Motor neuron (in vitro differentiated cells): ENCODE data around the gene MYO1B. TPM values are rescaled to one million over a fixed set of nuclear protein-coding genes. Genes with fewer than 3 reads are reported as not detected.

Source experiments
- ATAC-seq, 8 experiments: fragments of 200-7000 bp; cut with Tn5 transposase; replicated peaks in 6 of 8; 2 replicates each; pipeline ENCODE4 v1.8.0; 2021; ENCODE audit warnings: mild to moderate bottlenecking in 8 of 8, moderate library complexity in 8 of 8
- H3K27ac ChIP-seq, 2 donors: fragments of 250-450 bp; sonication (Bioruptor Pico); 2 replicates each; pipeline ENCODE4 v1.9.0; 2021; ENCODE audit warnings: antibody characterized with exemption in 2 of 2, mild to moderate bottlenecking in 2 of 2, moderate library complexity in 1 of 2
- H3K4me1 ChIP-seq, 2 donors: fragments of 250-450 bp; sonication (Bioruptor Pico); replicated peaks in 1 of 2; 2 replicates each; pipeline ENCODE4 v1.6.1; 2021; ENCODE audit warnings: antibody characterized with exemption in 2 of 2, mild to moderate bottlenecking in 2 of 2, moderate library complexity in 1 of 2
- H3K4me3 ChIP-seq, 5 donors: fragments of 250-450 bp; sonication (Bioruptor Pico); 2 replicates each; pipeline ENCODE4 v1.9.0; 2021; ENCODE audit warnings: antibody characterized with exemption in 5 of 5, mild to moderate bottlenecking in 5 of 5, moderate library complexity in 4 of 5
- WGBS, 10 experiments: fragments of 450-650 bp; shearing (Covaris generic); methylation state at CpG; one replicate each; pipeline ENCODE4 v1.0.0; 2022; 5-methylcytosine and 5-hydroxymethylcytosine counted together
- in situ Hi-C, 9 experiments: fragments of 400-800 bp; cut with MboI; loops; one replicate each; pipeline ENCODE4 v1.15.0; 2021; ENCODE audit warnings: low sequenced_read_pairs in 9 of 9, low pct_unique_long_range_greater_than_20kb in 2 of 9; ENCODE audit not compliant: unreplicated experiment in 9 of 9
- total RNA-seq, 8 experiments: library from RNA; unstranded; fragments of 300-600 nt; gene quantifications; 2 replicates each; pipeline versions ENCODE4 v1.2.3 to v1.2.4, GENCODE V29; 2022

MYO1B gene
- total RNA-seq, 8 experiments from 2014 or later: 35.6 to 106 (median 51.5) TPM

DNA sequence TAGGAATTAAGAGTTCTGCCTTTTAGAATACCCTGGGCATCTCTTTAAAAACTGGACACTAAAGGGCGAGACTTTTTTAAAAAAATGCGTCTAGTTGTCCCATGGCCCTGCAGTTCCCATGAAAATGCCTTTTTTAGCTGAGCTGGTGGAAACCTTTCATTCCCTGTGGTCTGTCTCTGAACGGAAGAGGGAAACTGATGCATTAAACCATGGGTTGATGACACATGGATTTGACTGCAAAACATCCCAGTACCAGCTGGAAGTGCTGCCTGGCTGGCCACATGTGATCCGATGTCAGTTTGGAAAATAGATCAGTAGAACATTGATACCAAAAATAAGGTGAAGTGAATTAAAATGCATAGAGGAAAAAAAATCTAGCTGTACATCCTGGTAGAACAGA is 129.2 kb downstream of the MYO1B start:
- in situ Hi-C loops: loop anchor here in 1 of 9 experiments (25.0 kb wide), 1 partner anchor 312 kb away; no protein-coding TSS in a partner anchor
- ATAC-seq: no peak
- Histone ChIP-seq H3K4me3 (no peak overlapping the region), H3K27ac (no peak overlapping the region), H3K4me1 (peaks cover 4 to 5% of the 10 kb centered on the region in 2 donors)
- WGBS, 10 experiments: 72 to 100% (median 95%) methylated on average over 1 to 4 of the region's 4 CpGs; no CpG with 5 or more reads in 1 of the 10 experiments

DNA sequence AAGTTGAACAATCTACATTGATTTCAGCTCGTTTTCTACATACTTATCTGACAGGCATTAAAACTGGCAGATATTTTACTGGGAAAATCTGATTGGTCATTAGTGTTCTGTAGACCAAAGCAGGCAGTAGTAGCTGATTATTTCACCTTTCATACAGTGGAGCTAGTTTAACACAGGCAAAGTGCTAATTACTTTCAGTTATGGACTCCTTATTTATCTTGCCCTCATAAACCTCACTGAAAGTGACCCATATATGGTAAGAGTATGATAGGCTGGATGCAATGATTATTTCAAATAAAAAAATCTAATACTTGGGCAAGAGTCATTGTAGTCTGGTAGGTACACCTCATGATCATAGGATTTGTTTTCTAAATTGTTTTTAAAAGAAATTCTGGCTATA is 129.7 kb downstream of the MYO1B start:
- ATAC-seq: no peak
- in situ Hi-C loops: loop anchor here in 1 of 9 experiments (25.0 kb wide), 1 partner anchor 313 kb away; no protein-coding TSS in a partner anchor
- Histone ChIP-seq H3K4me1 (peaks cover 4 to 5% of the 10 kb centered on the region in 2 donors), H3K4me3 (no peak overlapping the region), H3K27ac (no peak overlapping the region)
- WGBS, 10 experiments: 82 to 100% (median 100%) methylated on average over 1 of the region's 1 CpG; no CpG with 5 or more reads in 2 of the 10 experiments

DNA sequence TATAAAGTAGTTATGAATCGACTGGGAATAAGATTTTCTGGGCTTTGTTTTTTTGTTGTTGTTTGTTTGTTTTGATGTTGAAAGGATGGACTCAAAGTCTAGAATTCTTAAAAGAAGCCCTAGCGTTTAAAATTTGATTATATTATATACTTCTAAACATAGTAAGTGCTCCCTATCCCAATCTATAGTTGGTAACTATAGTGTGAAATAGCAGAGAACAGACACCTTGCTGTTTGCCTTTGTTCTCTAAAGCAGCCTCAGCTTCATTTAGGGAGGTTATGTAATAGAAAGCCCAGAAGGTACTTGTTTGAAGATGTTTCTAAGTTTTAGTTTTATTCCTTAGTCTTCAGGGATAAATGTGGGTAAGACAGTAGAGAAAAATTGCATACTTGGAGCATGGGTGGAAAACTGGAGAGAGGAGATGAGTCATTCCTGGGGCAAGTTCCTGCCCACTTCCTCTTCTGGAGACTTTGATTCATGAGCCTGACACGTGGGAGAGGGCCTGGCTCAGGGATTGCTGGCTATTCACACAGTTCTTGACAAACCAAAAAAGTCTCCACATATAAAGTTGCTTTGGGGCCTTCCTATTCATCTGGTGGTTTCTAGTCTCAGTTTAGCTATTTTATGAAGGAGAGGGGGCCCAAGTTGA is 131.9 kb downstream of the MYO1B start:
- Histone ChIP-seq H3K4me3 (no peak overlapping the region), H3K27ac (no peak overlapping the region), H3K4me1 (peaks cover 4 to 5% of the 10 kb centered on the region in 2 donors)
- in situ Hi-C loops: no loop called here
- peak; percentile 98 to 100 (median 100) for ATAC-seq
- WGBS, 10 experiments: 0 to 80% (median 60%) methylated on average over 1 to 3 of the region's 3 CpGs; no CpG with 5 or more reads in 1 of the 10 experiments

DNA sequence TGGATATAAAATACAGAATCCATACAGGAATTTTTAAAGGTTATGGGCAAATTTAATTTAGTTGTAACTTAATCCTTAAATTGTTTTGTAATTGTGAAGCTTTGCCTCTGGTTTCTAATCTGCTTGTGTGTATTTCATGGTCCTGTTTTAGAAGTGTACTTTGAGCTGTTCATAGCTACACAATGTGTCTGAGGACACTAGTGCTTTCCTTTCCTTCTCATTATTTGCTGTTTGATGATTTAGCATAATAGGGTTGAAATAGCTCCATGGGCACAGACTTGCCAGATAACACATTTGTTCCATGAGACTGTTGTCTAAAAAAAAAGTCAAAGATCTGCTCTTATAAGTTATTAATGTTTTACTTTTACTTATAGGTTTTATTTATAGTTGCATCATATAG is 134.2 kb downstream of the MYO1B start:
- Histone ChIP-seq H3K27ac (no peak overlapping the region), H3K4me3 (no peak overlapping the region), H3K4me1 (peaks cover 4 to 5% of the 10 kb centered on the region in 2 donors)
- in situ Hi-C loops: no loop called here
- ATAC-seq: peak in 1 of 8 experiments; percentile 28

DNA sequence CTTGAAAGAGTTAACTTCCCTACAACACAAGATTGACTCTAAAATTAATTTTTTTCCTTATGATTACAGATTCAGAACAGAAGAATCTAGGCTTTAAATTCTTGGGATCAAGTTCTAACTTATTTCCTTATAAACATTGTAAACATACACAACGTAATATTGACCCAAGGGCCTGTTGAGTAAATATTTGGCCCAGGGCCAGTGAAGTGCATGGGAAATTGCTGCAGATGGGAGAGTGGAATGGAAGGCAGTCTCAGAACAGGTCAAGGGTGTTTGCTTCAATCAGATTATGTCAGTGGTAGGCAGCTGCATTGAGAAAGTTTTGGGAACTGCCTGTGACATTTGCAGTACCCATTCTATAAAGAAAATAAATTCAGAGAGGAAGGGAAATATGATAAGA is 137.6 kb downstream of the MYO1B start:
- WGBS, 10 experiments: 0 to 100% (median 75%) methylated on average over 1 of the region's 1 CpG; no CpG with 5 or more reads in 1 of the 10 experiments
- in situ Hi-C loops: no loop called here
- no peak overlapping the region for H3K27ac ChIP-seq
- no peak overlapping the region for H3K4me3 ChIP-seq
- H3K4me1 ChIP-seq: no peaks in the 10 kb centered on the region
- peak in 2 of 8 experiments; percentile 62 to 79 for ATAC-seq

DNA sequence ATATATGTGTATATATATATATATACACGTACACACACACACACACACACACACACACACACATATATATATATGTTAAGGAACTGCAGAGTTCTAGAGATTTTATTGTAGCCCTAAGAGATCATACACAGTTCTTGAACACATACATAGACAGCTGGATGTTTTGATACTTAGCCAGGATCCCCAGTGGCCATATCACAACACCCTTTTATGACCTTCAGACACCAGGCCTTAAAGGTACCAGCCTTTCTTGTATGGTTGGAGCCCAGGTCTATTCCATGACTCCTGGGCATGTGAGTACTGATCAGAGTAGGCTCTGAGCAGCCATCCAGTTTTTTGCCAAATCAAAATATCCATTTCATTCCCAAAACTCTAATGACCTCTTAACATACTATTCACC is 138.3 kb downstream of the MYO1B start:
- Histone ChIP-seq H3K4me1 (no peaks in the 10 kb centered on the region), H3K4me3 (no peak overlapping the region), H3K27ac (no peak overlapping the region)
- WGBS, 10 experiments: no CpG with 5 or more reads among the region's 1 CpG
- in situ Hi-C loops: no loop called here
- no peak for ATAC-seq

DNA sequence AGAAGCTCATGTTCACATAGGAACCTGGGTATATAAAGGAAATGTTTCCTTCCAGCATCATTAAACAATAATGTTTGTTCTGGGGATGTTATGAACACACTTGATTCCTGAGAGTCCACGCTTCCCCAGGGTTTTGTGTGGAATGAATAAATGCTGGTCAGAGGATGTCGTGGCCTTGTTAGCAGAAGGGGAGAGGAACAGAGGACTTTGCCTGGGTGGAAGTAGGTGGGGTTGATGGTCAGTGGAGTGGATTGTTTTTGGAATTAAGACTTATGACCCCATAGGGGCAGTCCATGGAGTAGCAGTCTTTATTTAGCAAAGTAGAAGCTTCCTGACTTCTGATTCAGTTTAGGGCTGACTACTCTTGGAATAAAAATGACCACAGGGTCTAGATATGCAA is 139.6 kb downstream of the MYO1B start:
- in situ Hi-C loops: no loop called here
- Histone ChIP-seq H3K4me3 (no peak overlapping the region), H3K4me1 (no peaks in the 10 kb centered on the region), H3K27ac (no peak overlapping the region)
- ATAC-seq: no peak
- 33 to 100% (median 82%) methylated on average over 1 to 2 of the region's 2 CpGs; no CpG with 5 or more reads in 3 of the 10 experiments for WGBS, 10 experiments

DNA sequence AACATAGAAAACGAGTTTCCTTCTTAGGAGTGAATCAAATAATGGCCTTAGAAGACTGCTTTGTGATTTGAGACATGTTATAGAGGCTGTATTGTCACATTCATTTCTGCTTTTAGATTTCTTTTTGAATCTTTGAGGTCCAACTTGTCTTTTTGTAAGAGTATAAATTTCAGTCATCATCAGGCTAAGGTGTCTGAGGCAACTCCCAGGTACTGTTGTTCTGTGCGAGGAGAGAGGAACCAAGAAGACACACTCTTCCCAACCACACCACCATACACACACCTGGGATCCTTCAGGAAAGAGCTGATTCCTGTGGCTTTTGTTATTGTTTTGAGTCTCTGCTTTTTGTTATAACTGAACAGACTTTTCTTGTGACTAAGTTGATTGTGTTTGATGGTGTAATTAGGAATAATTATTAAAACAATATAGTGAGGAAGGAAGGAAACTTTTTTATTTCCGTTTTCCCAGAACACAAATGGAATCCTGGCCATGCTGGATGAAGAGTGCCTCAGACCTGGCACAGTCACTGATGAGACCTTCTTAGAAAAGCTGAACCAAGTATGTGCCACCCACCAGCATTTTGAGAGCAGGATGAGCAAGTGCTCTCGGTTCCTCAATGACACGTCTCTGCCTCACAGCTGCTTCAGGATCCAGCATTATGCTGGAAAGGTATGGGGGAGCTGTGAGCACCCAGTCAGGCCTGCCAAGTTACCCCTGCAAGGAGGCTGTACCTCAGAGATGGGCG is 140.4 kb downstream of the MYO1B start:
- in situ Hi-C loops: no loop called here
- H3K4me1 ChIP-seq: no peaks in the 10 kb centered on the region
- no peak for ATAC-seq
- no peak overlapping the region for H3K4me3 ChIP-seq
- no peak overlapping the region for H3K27ac ChIP-seq
- 60 to 100% (median 91%) methylated on average over 1 to 5 of the region's 6 CpGs for WGBS, 10 experiments

DNA sequence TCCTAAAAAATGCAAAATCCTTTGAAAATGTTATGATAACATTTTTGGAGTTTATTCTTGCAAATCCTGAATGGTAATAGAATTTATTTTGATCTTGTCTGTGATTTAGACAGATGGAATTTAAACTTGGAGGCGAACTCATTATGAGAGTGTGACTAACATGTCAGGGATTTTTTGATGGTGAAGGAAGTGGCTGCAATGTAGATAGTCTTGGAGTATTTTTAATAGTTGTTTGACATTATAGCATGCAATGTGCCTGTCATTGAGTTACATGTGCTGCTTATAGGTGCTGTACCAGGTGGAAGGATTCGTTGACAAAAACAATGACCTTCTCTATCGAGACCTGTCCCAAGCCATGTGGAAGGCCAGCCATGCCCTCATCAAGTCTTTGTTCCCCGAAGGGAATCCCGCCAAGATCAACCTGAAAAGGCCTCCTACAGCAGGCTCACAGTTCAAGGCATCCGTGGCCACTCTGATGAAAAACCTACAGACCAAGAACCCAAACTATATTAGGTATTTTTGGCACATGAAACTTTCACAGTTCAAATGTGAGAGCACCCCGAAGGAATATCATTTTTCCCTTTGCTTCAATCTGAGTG is 141.8 kb downstream of the MYO1B start:
- Histone ChIP-seq H3K4me3 (no peak overlapping the region), H3K4me1 (no peaks in the 10 kb centered on the region), H3K27ac (no peak overlapping the region)
- WGBS, 10 experiments: 62 to 100% (median 96%) methylated on average over 1 to 7 of the region's 7 CpGs; no CpG with 5 or more reads in 1 of the 10 experiments
- in situ Hi-C loops: no loop called here
- peak in 1 of 8 experiments; percentile 15 for ATAC-seq

DNA sequence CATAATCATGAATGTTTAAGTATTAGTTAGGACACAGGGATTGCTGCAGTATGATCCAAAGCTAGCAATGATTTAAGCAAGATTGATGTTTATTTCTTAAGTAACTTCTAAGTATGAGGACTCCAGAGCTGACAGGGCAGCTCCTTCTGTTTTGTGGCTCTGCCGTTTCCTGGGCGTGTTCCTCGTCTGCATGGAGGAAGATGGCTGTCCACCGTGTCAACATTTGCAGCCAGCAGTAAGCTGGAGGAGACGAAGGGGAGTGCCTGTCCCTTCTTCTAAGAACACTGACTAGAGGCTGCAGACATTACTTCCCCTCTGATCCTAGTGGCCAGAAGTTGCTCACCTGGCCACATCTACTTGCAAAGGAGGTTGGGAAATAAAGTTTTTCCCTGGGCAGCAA is 144.1 kb downstream of the MYO1B start:
- 83 to 100% (median 100%) methylated on average over 1 to 4 of the region's 5 CpGs; no CpG with 5 or more reads in 2 of the 10 experiments for WGBS, 10 experiments
- Histone ChIP-seq H3K4me1 (no peaks in the 10 kb centered on the region), H3K4me3 (no peak overlapping the region), H3K27ac (no peak overlapping the region)
- in situ Hi-C loops: no loop called here
- no peak for ATAC-seq

DNA sequence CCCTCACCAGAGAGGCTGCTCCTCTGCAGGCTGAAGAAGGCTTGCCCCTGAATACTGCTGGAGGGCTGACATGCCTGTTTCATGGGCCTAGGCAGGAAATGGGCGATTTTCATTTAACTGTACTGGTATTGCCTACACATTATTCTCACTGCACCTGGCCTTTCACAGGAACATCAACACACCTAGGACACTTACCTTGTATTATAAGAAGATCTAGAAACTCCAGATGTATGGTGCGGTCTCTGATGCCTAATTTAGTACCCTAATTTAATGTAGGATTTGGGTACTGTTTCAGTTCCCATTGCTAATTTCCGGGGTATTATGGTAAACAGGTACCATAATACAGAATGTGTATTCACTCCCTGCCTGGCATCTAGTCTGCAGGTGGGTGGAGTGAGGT is 146.0 kb downstream of the MYO1B start:
- Histone ChIP-seq H3K27ac (no peak overlapping the region), H3K4me1 (no peaks in the 10 kb centered on the region), H3K4me3 (no peak overlapping the region)
- ATAC-seq: no peak
- in situ Hi-C loops: no loop called here
- WGBS, 10 experiments: 72 to 100% (median 100%) methylated on average over 1 to 3 of the region's 3 CpGs; no CpG with 5 or more reads in 4 of the 10 experiments

DNA sequence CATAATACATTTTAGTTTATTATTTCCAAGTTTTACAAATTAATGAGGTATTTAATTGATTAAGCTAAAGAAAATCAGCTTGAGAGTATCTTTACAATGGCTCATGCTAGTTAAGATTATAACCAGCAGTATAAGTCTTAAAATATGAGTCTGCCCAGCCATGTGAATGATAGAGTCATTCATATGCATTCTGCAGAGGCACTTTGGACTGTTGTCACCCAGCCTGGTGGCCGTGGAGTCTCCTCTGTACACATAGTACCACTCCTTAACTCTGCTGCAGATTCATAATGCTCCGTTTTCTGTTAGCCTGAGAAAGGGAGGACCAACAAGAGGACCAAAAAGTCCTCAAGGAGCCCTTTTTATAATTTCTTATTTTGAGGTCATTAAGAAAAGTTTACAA is 148.8 kb downstream of the MYO1B start:
- Histone ChIP-seq H3K4me1 (no peaks in the 10 kb centered on the region), H3K4me3 (no peak overlapping the region), H3K27ac (no peak overlapping the region)
- no peak for ATAC-seq
- 80 to 100% (median 100%) methylated on average over 1 to 2 of the region's 2 CpGs; no CpG with 5 or more reads in 2 of the 10 experiments for WGBS, 10 experiments
- in situ Hi-C loops: no loop called here

DNA sequence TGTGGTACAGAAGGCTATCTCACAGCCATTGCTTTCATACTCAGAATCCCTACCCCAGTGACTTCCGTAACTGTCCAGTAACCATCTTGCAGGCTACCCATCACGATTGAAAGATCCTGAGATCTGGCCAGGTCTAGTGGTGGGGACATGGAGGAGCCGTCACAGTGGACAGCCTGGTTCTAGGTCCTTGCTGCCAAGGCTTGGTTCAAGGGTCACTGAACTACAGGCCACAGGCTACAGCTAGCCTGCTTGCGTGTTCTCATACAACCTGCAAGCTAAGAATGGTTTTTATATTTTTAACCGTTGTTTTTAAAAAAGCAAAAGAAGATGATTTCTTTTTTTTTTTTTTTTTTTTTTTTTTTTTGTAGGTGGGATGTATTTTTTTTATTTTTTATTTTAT is 151.6 kb downstream of the MYO1B start:
- no peak for ATAC-seq
- Histone ChIP-seq H3K4me1 (no peaks in the 10 kb centered on the region), H3K4me3 (no peak overlapping the region), H3K27ac (no peak overlapping the region)
- 86 to 100% (median 97%) methylated on average over 1 to 4 of the region's 5 CpGs; no CpG with 5 or more reads in 1 of the 10 experiments for WGBS, 10 experiments
- in situ Hi-C loops: no loop called here
